PC-3 (cell line): ENCODE measurements around the gene STAMBPL1. TPM values are rescaled to one million over a fixed set of nuclear protein-coding genes. Genes with fewer than 3 reads are reported as not detected.
A peak's percentile ranks its signal among the peaks of the same experiment; 100 is the strongest.

Experiments used
- ATAC-seq: fragments of 200-7000 bp; cut with Tn5 transposase; 2 replicates; pipeline ENCODE4 v1.9.1; 2020; ENCODE audit warnings: mild to moderate bottlenecking, moderate library complexity
- BruUV-seq: library from RNA; stranded (reverse); fragments of 400-500 nt; replicated peaks from 2 replicates; lab custom pipeline; 2021; lab: Mats Ljungman, UMichigan
- CTCF ChIA-PET: fragments of 300-600 bp; sonication (Branson Sonifier 250); formaldehyde crosslinking; loops from one replicate; lab custom pipeline; 2022; ENCODE audit warnings: antibody characterized with exemption; lab: Charles Lee
- POLR2A ChIA-PET: fragments of 300-600 bp; sonication (Branson Sonifier 250); formaldehyde crosslinking; loops from one replicate; lab custom pipeline; 2022; ENCODE audit warnings: antibody characterized with exemption; ENCODE audit not compliant: unreplicated experiment; lab: Charles Lee
- DNase-seq: peaks from one replicate; pipeline ENCODE4 v3.0.0-alpha.2; 2015
- H2AFZ ChIP-seq: fragments of 300-600 bp; sonication (generic); 2 replicates; pipeline ENCODE4 v1.6.0; 2016; ENCODE audit warnings: antibody characterized with exemption, low read length
- H3F3A ChIP-seq: fragments of 300-600 bp; sonication (generic); one replicate; pipeline ENCODE4 v1.6.0; 2017; ENCODE audit warnings: antibody characterized with exemption, low read length, control low read depth, mild to moderate bottlenecking; ENCODE audit not compliant: unreplicated experiment
- H3K27ac ChIP-seq: fragments of 300-600 bp; sonication (generic); 2 replicates; pipeline ENCODE4 v1.5.1; 2016; ENCODE audit warnings: mild to moderate bottlenecking, low read length
- H3K27me3 ChIP-seq: fragments of 300-600 bp; sonication (generic); 2 replicates; pipeline ENCODE4 v1.6.1; 2016; ENCODE audit warnings: low read length, mixed read lengths
- H3K36me3 ChIP-seq: fragments of 300-600 bp; sonication (generic); 2 replicates; pipeline ENCODE4 v1.6.1; 2016; ENCODE audit warnings: low read depth, mixed run types, low read length, mixed read lengths
- H3K4me1 ChIP-seq: fragments of 300-600 bp; sonication (generic); 2 replicates; pipeline ENCODE4 v1.5.1; 2016; ENCODE audit warnings: low read length; ENCODE audit not compliant: insufficient read depth
- H3K4me2 ChIP-seq: fragments of 300-600 bp; sonication (generic); 2 replicates; pipeline ENCODE4 v1.6.0; 2016; ENCODE audit warnings: low read length
- H3K4me3 ChIP-seq: fragments of 300-600 bp; sonication (generic); 2 replicates; pipeline ENCODE4 v1.5.1; 2016; ENCODE audit warnings: mild to moderate bottlenecking, low read length, mixed read lengths
- H3K79me2 ChIP-seq: fragments of 300-600 bp; sonication (generic); 2 replicates; pipeline ENCODE4 v1.6.1; 2017; ENCODE audit warnings: low read length, mixed read lengths
- H3K9ac ChIP-seq: fragments of 300-600 bp; sonication (generic); 2 replicates; pipeline ENCODE4 v1.6.0; 2016; ENCODE audit warnings: mild to moderate bottlenecking, low read length
- H3K9me2 ChIP-seq: fragments of 300-600 bp; sonication (generic); replicated peaks from 2 replicates; pipeline ENCODE4 v1.6.1; 2016; ENCODE audit warnings: mixed run types, low read length, mixed read lengths
- H3K9me3 ChIP-seq: fragments of 300-600 bp; sonication (generic); 2 replicates; pipeline ENCODE4 v1.6.1; 2016; ENCODE audit warnings: low read length, mixed read lengths
- H4K20me1 ChIP-seq: fragments of 300-600 bp; sonication (generic); 2 replicates; pipeline ENCODE4 v1.6.1; 2016; ENCODE audit warnings: low read length, mixed read lengths
- CTCF ChIP-seq: fragments of 300-600 bp; sonication (generic); conservative IDR thresholded peaks from 2 replicates; pipeline ENCODE4 v1.5.1; 2017; ENCODE audit warnings: antibody characterized with exemption, low read depth, mild to moderate bottlenecking, low read length
- EZH2 ChIP-seq: fragments of 300-600 bp; sonication (generic); IDR thresholded peaks from one replicate; pipeline ENCODE4 v1.6.1; 2017; ENCODE audit warnings: antibody characterized with exemption, mild to moderate bottlenecking, low read length; ENCODE audit not compliant: unreplicated experiment
- EZH2phosphoT487 ChIP-seq: fragments of 300-600 bp; sonication (generic); IDR thresholded peaks from 2 replicates; pipeline ENCODE4 v1.6.1; 2018; ENCODE audit warnings: mild to moderate bottlenecking, antibody characterized with exemption, low read length, borderline replicate concordance
- intact Hi-C: fragments of 100-400 bp; cut with micrococcal nuclease; formaldehyde crosslinking; loops from 2 replicates; pipeline ENCODE4 v1.9.0; 2023
- total RNA-seq: library from RNA; depleted of rRNA; stranded (reverse); fragments of >200 nt; gene quantifications from 2 replicates; pipeline ENCODE4 v1.2.3, GENCODE V29; 2014

Gene STAMBPL1
- total RNA-seq, 1 experiment from 2014 or later: 19.5 TPM

GRCh38 chr10:88949051-88949450 lies 69.0 kb downstream of the STAMBPL1 start:
- H3K9me2 ChIP-seq: no peaks in the 10 kb centered on the region
- CTCF ChIA-PET: no interaction called here
- no peaks in the 10 kb centered on the region for H3K79me2 ChIP-seq
- no peak for TF ChIP-seq EZH2
- no peak for TF ChIP-seq CTCF
- TF ChIP-seq EZH2phosphoT487: no peak
- H3K9me3 ChIP-seq: no peaks in the 10 kb centered on the region
- no peaks in the 10 kb centered on the region for H3F3A ChIP-seq
- intact Hi-C loops: no loop called here
- H4K20me1 ChIP-seq: no peaks in the 10 kb centered on the region
- no peak overlapping the region for H3K27ac ChIP-seq
- BruUV-seq: no TSS peak
- no peak overlapping the region for H3K4me2 ChIP-seq
- no peak overlapping the region for H2AFZ ChIP-seq
- no peak overlapping the region for H3K9ac ChIP-seq
- H3K4me3 ChIP-seq: no peak overlapping the region
- peaks cover 20% of the 10 kb centered on the region for H3K4me1 ChIP-seq
- ATAC-seq (no peak), DNase-seq (no peak)
- POLR2A ChIA-PET: no interaction called here
- no peaks in the 10 kb centered on the region for H3K27me3 ChIP-seq
- H3K36me3 ChIP-seq: no peaks in the 10 kb centered on the region

DNA sequence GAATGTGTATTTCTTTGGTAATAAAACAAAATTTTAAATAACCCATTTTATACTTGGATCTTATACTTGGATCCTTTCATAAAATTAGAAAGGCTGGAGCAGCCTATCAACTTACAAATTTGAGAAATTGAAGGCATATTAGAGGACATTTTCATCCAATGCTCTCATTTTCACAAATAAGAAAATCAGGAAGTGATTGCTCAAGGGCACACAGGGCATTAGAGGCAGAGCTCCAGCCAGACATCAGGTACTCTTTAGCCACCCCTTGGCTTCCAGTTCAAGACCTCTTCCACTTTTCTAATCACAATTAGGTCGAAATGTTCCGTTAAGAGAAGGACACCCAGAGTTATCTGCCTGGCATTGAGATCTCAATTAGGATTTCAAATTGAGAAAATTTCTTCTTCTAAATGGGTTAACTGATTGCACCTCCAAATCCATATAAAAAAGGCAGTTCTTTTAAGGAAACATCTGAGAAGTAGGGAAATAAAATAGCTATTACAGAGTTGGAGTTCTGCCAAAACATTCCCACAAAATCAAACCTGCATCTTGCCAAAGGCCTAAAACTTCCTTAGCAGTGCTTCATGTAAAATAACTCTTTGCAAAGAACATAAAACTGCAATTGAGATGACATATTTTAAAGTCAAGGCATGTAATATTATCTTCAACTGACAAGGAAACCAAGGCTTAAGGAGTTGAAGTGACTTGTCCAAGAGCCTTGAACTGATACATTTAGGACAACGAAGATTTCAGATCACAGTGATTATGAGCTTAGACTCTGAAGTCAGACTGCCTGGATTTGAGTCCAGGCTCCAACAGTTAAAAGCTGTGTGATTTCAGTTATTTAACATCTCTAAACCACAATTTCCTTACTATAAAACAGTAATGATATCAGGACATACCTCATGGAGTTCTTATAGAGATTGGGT lies 70.1 kb downstream of the STAMBPL1 start:
- no peak for ATAC-seq
- Histone ChIP-seq H2AFZ (no peak overlapping the region), H3K4me2 (peak overlapping the region; percentile 56; the same call in 1 of the 2 replicates), H3K36me3 (no peaks in the 10 kb centered on the region), H3K4me3 (no peak overlapping the region), H3K27ac (no peak overlapping the region), H3F3A (no peaks in the 10 kb centered on the region), H3K9me2 (no peaks in the 10 kb centered on the region), H3K9ac (no peak overlapping the region), H3K27me3 (no peaks in the 10 kb centered on the region), H4K20me1 (no peaks in the 10 kb centered on the region), H3K4me1 (peaks cover 20% of the 10 kb centered on the region), H3K9me3 (no peaks in the 10 kb centered on the region), H3K79me2 (no peaks in the 10 kb centered on the region)
- TF ChIP-seq EZH2: no peak
- no peak for TF ChIP-seq EZH2phosphoT487
- no peak for TF ChIP-seq CTCF
- BruUV-seq: no TSS peak
- ChIA-PET POLR2A (no interaction called here), CTCF (no interaction called here)
- no peak for DNase-seq
- intact Hi-C loops: no loop called here

DNA sequence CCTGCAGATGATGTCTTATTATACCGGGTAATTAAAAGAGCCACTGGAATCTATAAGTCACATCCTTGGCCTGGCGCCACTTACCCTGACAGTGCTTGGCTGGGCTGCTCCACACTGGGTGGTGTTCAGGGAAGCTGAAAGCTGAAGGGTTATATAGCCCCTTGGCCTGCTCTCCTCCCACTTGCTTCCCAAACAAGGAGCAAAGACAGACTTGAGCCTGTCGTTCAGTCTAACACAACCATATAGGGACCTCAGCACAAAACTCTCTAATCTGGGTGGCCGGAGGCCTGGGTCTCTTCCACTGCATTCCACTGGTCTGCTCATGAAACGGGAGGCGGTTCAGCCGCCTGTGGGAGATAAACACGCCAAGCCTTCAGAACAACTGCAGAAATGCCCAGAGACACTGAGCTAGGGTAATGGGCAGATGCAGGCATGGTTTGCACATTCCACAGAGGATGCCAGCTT lies 72.6 kb downstream of the STAMBPL1 start, which contains the start of gene ACTA2:
Gene ACTA2 (minus strand): TSS at position 127 of the 465 bp plus-strand sequence. CDS start 3,843 bp downstream, outside the sequence.
- H3K79me2 ChIP-seq: no peaks in the 10 kb centered on the region
- ATAC-seq (no peak), DNase-seq (no peak)
- peak within 1 kb of the TSS; percentile 56 for H3K4me2 ChIP-seq
- no peaks in the 10 kb centered on the region for H3K27me3 ChIP-seq
- peak within 1 kb of the TSS; percentile 52 for H2AFZ ChIP-seq
- H3K9ac ChIP-seq: no peak within 1 kb of the TSS
- H3K4me1 ChIP-seq: peaks cover 20% of the 10 kb centered on the region
- BruUV-seq: no TSS peak
- peak within 1 kb of the TSS; percentile 43; the same call in 1 of the 2 replicates for H3K4me3 ChIP-seq
- CTCF ChIA-PET: no interaction called here
- no peaks in the 10 kb centered on the region for H3K9me3 ChIP-seq
- POLR2A ChIA-PET: no interaction called here
- TF ChIP-seq CTCF (no peak), EZH2phosphoT487 (no peak), EZH2 (no peak)
- H3F3A ChIP-seq: no peaks in the 10 kb centered on the region
- no peaks in the 10 kb centered on the region for H3K9me2 ChIP-seq
- no peaks in the 10 kb centered on the region for H4K20me1 ChIP-seq
- H3K36me3 ChIP-seq: no peaks in the 10 kb centered on the region
- intact Hi-C loops: no loop called here
- no peak within 1 kb of the TSS for H3K27ac ChIP-seq
